Measurements from ENCODE around the gene ABCA13. TPM values are rescaled to one million over a fixed set of nuclear protein-coding genes. Genes with fewer than 3 reads are reported as not detected.

The ABCA13 gene
- total RNA-seq, 2 donors from 2014 or later, result not detected

DNA sequence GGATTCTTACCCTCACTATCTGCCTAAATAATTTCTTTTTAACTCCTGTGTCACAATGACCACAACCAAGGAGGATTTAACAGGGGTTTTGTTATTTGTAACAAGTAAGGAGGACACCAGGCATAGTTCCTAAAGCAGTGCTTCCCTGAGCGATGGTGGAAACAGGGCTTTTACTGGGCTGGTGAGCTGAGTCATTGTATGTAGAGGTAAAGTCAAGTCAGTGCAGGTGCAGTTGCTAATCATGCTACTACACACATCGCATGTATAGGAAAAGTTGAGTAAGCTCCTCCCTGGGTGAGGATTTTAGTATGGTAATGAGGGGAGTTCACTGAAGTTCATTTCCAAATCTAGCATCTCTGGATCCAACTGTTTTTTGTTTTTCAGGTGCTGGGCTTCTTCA, 22.9 kb upstream of the ABCA13 start:
- H3K4me3 ChIP-seq, result no peak overlapping the region
- H3K4me1 ChIP-seq, result no peaks in the 10 kb centered on the region
- no peak overlapping the region for H3K27ac ChIP-seq
- no peaks in the 10 kb centered on the region for H3K36me3 ChIP-seq
- H3K27me3 ChIP-seq, result no peaks in the 10 kb centered on the region
- no peak for DNase-seq (ENCODE audit: low spot score)
- no peaks in the 10 kb centered on the region for H3K9me3 ChIP-seq
- TF ChIP-seq, protein P1, sequence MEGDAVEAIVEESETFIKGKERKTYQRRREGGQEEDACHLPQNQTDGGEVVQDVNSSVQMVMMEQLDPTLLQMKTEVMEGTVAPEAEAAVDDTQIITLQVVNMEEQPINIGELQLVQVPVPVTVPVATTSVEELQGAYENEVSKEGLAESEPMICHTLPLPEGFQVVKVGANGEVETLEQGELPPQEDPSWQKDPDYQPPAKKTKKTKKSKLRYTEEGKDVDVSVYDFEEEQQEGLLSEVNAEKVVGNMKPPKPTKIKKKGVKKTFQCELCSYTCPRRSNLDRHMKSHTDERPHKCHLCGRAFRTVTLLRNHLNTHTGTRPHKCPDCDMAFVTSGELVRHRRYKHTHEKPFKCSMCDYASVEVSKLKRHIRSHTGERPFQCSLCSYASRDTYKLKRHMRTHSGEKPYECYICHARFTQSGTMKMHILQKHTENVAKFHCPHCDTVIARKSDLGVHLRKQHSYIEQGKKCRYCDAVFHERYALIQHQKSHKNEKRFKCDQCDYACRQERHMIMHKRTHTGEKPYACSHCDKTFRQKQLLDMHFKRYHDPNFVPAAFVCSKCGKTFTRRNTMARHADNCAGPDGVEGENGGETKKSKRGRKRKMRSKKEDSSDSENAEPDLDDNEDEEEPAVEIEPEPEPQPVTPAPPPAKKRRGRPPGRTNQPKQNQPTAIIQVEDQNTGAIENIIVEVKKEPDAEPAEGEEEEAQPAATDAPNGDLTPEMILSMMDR (IDR thresholded peaks at IDR 0.05), result no peak

DNA sequence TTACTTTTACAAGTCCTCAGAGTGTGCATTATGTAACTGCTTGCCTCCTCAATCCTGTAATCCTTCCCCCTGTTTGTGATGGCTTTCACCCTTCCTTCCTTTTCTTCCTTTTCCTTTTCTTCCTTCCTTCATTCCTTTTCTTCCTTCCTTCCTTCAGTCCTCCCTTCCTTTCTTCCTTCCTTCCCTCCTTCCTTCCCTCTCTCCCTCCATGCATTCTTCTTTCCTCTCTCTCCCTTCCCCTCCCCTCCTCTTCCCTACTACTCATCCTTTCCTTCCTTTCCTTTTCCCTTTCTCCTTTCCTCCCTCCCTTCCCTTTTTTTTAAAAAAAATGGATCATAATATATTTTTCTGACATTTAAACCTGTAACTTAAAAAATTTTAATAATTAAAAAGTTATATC, 22.2 kb upstream of the ABCA13 start:
- no peak overlapping the region for H3K27ac ChIP-seq
- H3K4me1 ChIP-seq, result no peaks in the 10 kb centered on the region
- DNase-seq (ENCODE audit: low spot score), result no peak
- H3K4me3 ChIP-seq, result no peak overlapping the region
- no peaks in the 10 kb centered on the region for H3K27me3 ChIP-seq
- TF ChIP-seq, protein P1 (IDR thresholded peaks at IDR 0.05), result no peak
- H3K9me3 ChIP-seq, result no peaks in the 10 kb centered on the region
- H3K36me3 ChIP-seq, result no peaks in the 10 kb centered on the region

DNA sequence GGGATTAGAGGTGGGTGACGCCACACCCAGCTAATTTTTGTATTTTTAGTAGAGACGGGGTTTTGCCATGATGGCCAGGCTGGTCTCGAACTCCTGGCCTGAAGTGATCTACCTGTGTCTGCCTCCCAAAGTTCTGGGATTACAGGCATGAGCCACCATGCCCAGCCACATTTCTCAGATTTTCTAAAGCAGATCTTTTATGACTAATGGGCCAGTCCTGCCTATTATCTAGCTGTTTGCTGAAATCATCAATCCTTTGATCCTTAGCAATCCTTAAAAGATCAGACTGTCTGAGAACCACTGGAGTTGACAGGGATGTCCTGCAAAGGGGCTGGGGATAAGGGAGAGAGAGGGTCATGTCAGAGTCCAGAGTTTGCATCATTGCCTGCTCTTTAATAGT, 21.2 kb upstream of the ABCA13 start:
- Histone ChIP-seq H3K4me3 (no peak overlapping the region), H3K9me3 (no peaks in the 10 kb centered on the region), H3K27ac (no peak overlapping the region), H3K4me1 (no peaks in the 10 kb centered on the region), H3K27me3 (no peaks in the 10 kb centered on the region), H3K36me3 (no peaks in the 10 kb centered on the region)
- TF ChIP-seq, protein P1 (IDR thresholded peaks at IDR 0.05), result no peak
- DNase-seq (ENCODE audit: low spot score), result no peak

DNA sequence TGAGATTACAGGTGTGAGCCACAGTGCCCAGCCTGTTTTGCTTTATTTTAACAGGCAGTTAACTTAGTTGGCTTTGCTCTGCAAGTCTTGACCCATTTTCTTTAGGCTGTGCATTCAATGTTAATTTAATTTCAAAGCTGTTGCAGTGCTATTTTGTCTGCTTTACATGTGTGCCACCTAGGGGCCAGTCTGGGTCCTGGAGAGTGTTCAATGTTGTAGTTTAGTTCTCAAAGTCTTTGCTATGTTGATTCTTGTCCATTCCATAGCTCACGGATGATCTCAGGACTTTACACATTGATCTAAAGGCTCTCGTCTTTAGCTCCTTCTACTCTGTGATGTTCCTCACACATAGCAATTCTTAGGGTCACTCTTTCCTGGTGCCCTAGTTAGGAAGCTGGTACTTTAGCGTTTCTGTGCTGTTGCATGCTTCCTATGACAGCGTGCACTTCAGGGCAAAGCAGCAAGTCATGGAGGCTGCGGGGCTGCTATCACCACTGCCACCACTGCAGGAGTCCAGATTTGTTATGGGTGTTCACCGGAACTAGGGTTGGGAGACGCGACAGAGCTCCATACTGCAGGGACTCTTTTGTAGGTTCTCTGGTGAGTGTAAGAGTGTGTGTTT, 16.4 kb upstream of the ABCA13 start:
- Histone ChIP-seq H3K27me3 (no peaks in the 10 kb centered on the region), H3K27ac (no peak overlapping the region), H3K4me3 (no peak overlapping the region), H3K9me3 (no peaks in the 10 kb centered on the region), H3K4me1 (no peaks in the 10 kb centered on the region), H3K36me3 (no peaks in the 10 kb centered on the region)
- TF ChIP-seq, protein P1 (IDR thresholded peaks at IDR 0.05), result peak in 1 of 2 donors; percentile 17
- no peak for DNase-seq (ENCODE audit: low spot score)

DNA sequence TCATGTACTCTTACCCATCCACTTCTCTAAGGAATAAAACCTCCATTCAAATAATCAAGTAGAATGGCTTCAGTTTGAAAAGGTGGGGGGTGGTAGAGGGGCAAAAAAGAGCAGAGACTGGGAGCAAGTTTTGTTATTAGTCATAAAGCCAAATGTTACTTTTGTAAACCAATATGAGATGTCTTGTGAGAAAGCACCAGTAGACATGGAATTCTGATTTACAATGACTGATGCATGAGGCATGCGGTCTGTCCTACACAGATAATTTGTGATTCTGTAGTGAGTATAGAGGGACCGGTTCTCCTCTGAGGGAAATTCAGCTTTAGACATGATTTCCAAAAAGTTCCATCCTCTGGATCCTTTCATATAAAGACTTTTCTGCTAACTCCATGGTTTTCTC, 12.9 kb upstream of the ABCA13 start:
- no peak overlapping the region for H3K27ac ChIP-seq
- H3K9me3 ChIP-seq, result no peaks in the 10 kb centered on the region
- H3K27me3 ChIP-seq, result no peaks in the 10 kb centered on the region
- DNase-seq (ENCODE audit: low spot score), result no peak
- no peaks in the 10 kb centered on the region for H3K4me1 ChIP-seq
- TF ChIP-seq, protein P1 (IDR thresholded peaks at IDR 0.05), result no peak
- no peaks in the 10 kb centered on the region for H3K36me3 ChIP-seq
- H3K4me3 ChIP-seq, result no peak overlapping the region

All from right atrium auricular region (tissue), 2 donors.